HS-27A (cell line): ENCODE results near the gene VWA7.
"Not testable (repeated sequence)": the region's sequence is repeated elsewhere in the genome, so short reads cannot be mapped to it uniquely, and the experiment has no call there.

Experiments used
- DNase-seq: peaks from one replicate; pipeline ENCODE4 v3.0.0-alpha.2; 2012; ENCODE audit warnings: low read depth, missing footprints

VWA7 gene

DNA sequence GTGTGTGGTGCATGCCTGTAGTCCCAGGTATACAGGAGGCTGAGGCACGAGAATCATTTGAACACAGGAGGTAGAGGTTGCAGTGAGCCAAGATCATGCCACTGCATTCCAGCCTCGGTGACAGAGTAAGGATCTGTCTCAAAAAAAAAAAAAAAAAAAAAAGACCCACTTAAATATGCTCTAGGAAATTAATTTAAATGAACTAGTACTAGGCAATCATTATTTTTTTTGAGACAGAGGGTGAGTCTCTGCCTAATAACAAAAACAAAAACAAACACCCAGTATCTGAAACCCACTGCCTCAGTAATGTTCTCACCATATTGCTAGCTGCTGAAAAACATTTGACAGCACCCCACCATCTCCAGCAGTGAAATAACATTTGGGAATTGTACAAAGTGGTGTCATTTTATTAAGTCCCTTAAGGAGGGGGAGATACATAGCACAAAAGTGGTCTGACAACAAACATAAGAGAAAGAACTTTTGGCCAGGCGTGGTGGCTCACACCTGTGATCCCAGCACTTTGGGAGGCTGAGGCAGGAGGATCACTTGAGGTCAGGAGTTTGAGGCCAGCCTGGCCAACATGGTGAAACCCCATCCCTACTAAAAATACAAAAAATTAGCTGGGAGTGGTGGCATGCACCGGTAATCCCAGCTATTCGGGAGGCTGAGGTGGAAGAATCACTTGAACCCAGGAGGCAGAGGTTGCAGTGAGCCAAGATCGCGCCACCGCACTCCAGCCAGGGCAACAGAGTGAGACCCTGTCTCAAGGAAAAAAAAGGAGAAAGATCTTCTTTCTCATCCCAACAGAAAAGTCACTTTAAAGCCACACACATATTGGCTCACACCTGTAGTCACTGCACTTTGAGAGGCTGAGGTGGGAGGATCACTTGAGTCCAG lies 24.2 kb upstream of the VWA7 start:
- not testable (repeated sequence) for DNase-seq

DNA sequence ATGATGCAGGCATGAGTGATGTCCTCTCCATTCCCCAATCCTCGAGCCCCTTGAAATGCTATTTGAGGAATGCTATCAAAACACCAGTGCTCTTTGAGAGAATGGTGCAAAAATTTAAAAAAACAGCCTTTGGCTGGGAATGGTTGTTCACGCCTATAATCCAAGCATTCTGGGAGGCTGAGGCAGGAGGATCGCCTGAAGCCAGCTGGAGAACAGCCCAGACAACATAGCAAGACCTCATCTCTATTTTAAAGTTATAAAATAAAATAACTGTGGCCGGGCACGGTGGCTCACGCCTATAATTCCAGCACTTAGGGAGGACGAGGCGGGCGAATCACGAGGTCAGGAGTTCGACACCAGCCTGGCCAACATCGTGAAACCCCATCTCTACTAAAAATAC lies 22.7 kb upstream of the VWA7 start:
- DNase-seq = no peak

DNA sequence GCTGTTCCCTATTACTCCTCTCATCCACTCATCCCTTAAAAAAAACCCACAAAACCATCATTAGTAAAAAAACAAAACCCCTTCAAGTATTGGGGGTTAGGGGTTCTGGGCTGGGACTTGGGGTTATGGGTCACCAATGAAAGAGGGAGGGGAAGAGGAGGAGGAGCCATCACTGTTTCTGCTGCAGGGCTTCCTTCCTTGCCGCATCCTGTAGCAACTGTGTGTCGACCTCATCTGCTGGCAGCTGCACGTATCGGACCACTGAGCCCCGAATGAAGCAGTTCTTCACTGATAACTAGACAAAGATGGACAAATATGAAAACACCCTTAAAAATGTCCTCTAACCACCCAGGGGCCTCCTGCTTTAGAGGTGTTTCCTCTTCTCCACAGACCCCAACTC lies 20.5 kb upstream of the VWA7 start:
- no peak for DNase-seq

DNA sequence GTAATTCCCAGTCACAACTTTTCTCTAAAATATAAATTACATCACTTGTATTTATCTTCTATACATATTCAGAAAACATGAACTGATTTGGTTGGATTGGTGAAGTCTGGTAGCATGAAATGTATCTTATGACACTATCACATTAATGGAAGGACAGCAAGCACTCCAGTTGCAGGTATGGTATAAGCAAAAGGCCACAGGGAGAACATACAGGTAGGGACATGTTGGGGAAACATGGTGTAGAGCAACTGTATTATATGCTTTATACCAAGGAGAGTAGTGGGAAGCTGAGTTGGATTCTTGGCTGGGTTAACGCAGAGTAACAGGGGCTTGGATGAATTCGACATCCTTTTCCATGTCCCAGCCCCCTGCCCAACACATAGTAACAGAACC lies 19.9 kb upstream of the VWA7 start:
- DNase-seq = no peak

DNA sequence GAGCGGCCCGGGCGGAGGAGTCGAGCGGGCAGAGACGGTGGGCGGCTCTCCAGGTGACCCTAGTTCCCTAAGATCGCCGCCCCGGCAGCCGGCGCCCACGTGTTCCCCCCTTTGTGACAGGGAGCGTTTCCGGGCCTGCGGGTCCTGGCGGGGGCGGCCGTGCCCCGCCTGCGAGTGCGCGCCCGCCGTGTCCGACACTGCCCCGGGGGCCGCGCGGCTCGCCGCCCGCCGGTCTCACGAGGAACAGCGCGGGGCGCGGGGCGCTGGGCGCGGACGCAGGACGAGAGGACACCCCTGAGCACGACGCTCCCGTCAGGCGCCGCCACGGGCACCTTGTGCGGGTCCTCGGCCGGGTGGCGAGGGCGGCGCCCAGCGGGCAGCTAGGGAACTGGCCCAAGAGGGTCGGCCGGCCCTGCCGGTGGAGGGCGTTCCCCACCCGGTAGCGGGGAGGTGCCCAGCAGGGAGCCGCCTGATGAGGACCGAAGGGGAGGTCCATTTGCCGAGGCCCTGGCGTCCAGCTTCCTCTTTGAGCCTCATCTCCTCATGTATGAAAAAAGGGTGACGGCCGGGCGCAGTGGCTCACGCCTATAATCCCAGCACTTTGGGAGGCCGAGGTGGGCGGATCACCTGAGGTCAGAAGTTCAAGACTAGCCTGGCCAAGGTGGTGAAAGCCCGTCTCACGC lies 18.6 kb upstream of the VWA7 start, which contains the start of gene VARS1:
VARS1 (minus strand) TSS at position 137 of the 683 bp plus-strand sequence. CDS start 535 bp downstream, outside the sequence.
- DNase-seq = no peak

DNA sequence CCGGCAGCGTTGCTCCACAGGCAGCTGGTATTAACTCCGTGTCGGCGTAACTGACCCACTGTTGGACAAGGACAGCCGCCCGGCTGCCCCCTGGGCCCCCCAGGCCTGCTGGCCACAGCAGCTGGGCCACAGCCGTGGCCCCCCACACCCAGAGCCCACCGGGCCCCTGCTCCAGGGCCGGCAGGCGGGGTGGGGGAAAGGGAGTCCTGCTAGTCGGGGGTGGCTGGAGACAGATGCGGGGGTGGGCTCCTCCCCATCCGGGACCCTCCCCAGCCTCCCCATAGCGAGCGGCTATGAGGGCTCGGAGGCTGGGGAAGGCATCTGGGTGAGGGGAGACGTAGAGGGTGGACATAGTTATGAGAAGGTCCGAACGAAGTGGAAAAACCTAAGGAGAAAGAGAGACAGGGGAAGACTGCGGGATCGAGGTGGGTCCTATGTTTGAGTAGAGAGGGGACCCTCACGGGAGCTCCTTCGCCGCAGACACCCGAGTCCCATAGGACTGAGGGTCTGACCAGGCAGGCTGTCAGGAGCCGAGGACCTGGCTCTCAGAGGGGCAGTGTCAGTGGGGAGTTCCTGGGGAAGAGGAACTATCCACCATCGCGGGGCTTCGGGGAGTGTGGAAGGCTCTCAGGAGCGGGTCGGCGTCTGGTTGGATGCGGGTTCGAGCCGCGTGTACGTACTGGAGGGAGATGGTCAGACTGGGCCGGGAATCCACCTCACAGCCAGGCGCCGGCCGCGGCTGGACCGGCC lies 17.9 kb upstream of the VWA7 start:
- DNase-seq = no peak

DNA sequence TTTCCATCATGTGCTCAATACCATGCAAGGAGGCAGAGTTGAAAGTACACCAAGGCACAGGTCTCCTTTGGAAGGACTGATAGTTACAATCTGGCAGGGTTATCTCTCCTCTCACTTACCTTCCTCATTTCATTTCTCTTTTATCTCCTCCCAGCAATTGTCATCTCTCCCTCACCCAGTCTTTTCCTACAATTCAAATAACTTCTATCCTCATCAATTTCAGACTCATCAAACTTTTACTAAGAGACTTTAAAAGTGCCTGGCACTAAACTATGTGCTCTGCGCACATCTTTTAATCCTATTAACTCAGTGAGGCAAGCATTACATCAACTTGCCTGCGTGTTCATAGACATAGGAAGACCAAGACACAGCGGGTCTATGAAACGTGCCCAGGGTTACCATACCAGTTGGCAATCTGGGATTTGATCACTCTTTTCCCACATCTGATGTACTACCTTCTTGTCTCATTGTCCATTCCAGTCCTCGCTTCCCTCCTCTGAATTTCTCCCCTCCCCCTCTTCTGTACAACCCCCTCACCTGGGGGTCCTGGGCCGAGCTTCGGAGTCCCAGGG lies 17.3 kb upstream of the VWA7 start:
- DNase-seq = no peak

DNA sequence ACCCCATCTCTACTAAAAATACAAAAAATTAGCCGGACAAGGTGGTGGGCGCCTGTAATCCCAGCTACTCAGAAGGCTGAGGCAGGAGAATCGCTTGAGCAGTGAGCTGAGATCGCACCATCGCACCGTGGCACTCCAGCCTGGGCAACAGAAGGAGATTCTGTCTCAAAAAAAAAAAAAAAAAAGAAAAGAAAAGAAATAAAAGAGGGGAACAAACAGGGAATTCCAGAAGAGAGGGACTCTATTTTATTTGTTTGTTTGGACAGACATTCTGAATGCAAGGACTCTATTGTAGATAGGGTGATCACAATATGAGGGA lies 16.8 kb upstream of the VWA7 start:
- not testable (repeated sequence) for DNase-seq

DNA sequence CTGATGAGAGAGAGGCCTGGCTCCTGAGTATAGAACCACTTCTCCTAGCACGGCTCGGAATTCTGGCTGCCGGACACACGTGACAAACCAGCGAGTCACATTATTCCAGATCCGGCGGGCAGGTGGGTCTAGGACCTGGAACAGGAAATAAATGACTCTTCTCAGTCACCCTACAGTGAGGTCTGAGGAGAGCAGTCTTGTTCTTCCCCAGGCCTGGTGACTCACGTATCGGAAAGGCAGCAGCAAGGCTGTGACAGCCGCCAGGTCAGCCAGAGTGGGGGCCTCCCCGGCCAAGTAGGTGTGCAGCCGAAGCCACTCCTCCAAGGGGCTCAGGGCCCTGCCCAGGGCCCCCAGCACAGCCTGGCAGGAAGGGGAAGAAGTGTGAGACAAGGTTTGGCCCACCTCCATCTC lies 15.6 kb upstream of the VWA7 start:
- no peak for DNase-seq

DNA sequence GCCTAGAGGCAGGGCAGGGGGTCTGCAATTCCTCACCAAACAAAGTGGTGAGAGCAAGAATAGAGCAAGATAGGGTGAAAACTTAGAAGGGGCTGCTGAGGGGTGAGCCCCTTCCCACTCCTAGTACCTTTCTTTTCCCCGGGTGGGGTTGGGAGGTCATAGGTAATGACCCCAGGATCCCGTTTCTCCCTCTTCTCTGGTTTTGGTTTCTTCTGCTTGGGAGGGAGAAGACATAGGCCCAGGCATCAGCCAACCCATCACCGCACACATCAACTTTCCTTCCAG lies 14.9 kb upstream of the VWA7 start:
- no peak for DNase-seq

DNA sequence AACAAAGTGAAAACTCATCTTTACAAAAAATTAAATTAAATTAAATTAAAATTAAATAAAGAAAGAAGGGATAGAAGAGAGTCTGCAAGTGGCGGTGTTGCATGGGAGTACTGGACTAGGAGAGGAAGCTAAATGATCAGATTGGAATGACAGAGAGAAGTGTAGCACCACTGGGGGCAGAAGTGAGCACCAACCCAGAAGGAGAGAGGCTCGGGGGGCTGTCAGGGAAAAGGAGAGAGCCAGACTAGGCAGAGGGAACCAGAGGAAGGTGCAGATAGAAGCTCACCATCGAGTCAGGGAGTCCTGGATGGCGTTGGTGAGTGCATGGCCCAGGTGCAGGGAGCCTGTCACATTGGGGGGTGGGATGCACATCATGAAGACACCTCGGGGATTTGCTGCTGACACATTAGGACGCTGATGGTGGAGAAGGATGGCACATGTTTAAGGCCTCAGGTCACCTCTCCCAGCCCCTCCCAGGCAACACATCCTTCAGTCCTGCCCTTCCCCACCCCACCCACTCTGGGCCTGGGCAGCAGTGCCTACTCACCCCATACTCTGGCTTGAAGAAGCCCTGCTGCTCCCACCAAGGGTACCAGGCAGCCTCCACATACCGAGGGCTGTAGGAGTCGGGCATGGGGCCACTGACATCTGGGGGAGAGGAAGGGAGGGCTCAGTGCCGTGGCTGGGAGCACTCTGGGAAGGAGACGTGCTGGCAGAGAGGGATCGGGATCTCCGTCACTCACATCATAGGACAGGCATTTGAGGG lies 14.4 kb upstream of the VWA7 start:
- DNase-seq = no peak

DNA sequence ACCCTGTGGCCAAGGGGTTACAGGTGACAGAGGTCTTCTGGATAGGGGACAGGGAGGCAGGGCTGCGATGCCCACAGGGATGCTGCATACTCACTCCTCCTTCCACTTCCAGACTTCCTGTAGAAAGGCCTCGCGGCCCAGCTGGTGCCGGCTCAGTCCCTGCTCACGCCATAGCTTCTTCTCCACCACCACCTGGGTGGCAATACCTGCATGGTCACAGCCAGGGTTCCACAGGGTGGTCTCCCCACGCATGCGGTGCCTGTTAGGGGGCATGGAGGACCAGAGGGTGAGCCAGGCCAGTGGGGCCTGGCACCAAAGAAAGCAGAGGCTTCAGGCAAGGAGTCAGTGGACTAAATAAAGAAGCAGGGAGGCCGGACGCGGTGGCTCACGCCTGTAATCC lies 8.3 kb upstream of the VWA7 start:
- no peak for DNase-seq

DNA sequence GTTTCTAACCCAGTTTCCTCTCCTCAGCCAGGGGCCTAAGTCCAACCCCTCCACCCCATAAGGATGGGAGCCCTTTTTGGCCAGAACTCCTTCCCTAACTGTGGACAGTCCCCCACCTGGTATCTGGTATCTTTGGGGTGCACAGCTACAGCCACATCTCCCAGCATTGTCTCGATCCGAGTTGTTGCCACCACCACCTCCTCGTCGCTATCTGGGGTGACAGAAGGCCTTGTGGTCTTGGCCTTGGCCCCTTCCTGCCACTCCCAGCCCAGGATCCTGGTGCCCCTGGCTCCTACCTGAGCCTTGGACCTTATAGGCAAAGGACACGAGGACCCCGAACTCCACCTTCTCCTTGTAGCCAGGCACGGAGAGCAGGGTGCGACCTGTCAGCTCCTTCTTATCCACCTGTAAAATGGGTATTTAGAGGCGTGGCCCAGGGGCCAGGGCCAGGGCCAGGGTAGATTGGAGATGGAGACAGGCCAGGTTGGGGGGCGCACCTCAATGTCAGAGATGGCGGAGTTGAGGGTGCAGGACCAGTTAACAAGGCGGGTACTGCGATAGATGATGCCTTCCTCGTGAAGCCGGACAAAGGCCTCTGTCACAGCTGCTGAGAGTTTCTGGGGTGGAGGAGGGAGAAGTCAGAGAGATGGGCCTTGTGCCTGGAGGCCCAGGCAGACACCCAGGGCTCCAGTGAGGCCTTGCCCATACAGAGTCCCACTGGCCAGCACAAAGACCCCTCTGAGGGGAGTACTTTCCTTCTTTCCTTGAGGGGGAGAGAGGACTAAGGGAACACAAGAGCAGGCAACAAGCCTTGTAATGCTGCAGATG lies 7.2 kb upstream of the VWA7 start:
- DNase-seq = no peak

DNA sequence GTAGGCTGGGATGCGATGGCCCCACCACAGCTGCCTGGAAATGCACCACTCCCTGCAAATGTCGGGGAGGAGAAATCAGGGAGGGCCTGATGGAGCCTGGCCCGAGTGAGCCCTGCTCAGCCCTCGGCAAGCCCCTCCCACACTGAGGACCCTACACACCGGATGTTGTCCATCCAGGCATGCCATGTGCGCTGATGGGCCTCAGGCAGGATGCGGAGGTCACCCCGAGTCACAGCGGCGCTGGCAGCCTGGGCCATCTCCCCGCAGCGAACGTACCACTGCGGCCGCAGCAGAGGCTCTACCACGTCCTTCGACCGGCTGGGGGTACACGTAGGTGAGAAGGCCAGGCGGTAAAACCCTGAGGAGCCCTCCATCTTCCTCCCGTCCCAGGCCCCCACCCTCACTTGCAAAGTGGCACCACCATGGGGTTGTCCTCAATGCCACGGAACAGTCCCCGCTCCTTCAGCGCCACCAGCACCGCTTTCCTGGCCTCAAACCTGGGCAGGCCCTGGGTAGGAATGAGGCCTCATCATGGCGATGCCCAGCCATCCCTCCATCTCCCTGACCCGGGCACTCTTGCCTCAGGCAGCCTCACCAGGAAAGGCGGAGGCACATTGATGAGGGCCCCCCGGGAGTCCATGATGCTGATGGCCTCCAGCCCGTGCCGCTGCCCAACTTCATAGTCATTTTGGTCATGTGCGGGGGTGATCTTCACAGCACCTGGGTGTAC lies 5.2 kb upstream of the VWA7 start:
- no peak for DNase-seq

DNA sequence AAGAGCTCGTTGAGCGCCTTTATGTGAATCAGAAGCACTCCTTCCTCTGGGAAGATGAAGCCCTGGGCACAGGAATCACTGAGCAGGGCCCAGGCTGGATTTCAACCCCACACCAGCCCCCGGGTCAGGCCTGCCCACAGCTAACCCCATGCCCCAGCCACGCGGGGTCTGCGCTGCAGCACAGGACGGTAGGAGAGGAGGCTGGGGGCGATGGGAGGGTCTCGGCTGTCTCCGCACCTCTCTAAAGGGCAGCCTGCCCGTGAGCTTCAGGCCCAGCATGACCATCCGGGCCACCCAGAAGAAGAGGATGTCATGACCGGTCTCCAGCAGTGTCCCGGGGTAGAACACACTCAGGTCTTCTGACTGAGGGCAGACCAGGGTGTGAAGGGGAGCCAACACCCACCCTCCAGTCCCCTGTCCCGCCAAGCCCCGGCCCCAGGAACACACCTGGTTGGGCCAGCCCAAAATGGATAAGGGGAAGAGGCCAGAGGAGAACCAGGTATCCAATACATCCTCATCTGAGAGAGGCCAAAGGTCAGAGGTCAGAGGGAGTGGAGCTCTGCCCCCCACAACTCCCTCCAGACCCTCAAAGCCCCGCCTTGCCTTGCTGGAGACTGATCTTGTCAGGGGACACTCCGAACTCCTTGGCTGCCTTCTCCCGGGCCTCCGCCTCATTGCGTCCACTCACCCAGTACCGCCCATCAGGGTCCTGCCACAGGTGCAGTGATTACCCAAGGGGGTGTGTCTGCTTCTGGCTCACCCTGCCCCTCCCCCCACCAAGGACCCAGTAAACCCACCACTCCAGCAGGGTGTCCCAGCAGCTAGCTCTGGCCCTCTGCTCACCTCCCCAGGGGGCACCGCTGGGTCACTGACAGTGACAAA lies 4.4 kb upstream of the VWA7 start:
- no peak for DNase-seq

DNA sequence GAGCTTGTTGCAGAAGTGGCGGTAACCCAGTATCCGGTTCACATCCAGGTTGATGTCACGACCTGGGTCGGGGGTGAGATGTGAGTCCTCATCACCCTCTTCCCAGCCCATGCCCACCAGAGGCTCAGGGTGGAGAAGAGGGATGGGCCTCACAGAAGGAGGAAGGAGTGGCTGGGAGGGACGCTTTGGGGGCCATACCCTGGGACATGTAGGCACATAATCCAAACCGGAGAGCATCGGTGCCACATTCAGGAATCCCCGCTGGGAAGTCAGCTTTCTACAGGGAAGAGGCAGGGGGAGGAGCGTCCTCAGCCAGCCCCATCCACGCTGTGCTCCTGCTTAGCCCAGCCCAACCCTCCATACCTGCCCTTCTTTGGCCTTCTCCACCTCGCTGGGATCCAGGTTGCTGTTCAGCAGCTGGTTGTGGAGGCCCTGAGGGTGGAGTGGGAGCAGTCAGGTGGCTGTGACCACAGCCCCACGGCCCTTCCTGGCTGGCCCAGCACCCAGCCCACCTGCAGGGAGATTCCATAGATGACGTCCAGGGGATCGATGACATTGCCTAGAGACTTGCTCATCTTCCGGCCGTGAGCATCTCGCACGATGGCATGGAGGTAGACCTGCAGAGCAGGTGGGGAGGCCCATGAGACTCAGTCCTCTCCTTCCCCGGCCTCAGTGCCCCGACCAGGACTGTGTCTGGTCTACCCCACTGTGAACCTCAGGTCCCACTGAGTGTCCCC lies 3.5 kb upstream of the VWA7 start:
- DNase-seq = no peak

DNA sequence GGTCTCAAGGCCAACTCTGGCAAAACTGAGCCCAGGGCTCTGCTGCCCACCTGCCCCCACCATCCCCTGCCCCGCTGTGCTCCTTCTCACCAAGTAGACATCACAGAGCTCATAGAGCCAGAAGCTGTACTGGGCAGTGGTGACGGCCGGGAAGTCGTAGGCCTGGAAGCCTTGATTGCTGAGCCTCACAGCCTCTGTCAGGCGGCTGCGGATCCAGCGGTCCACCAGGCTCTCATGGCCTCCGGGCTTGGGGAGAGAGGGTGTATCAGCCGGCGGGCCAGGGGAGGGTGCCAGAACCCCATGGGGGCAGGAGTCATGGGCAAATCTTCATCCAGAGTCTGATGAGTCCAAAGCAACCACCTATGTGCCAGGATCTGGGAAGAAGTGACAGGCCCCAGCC lies 2.8 kb upstream of the VWA7 start:
- DNase-seq = no peak

DNA sequence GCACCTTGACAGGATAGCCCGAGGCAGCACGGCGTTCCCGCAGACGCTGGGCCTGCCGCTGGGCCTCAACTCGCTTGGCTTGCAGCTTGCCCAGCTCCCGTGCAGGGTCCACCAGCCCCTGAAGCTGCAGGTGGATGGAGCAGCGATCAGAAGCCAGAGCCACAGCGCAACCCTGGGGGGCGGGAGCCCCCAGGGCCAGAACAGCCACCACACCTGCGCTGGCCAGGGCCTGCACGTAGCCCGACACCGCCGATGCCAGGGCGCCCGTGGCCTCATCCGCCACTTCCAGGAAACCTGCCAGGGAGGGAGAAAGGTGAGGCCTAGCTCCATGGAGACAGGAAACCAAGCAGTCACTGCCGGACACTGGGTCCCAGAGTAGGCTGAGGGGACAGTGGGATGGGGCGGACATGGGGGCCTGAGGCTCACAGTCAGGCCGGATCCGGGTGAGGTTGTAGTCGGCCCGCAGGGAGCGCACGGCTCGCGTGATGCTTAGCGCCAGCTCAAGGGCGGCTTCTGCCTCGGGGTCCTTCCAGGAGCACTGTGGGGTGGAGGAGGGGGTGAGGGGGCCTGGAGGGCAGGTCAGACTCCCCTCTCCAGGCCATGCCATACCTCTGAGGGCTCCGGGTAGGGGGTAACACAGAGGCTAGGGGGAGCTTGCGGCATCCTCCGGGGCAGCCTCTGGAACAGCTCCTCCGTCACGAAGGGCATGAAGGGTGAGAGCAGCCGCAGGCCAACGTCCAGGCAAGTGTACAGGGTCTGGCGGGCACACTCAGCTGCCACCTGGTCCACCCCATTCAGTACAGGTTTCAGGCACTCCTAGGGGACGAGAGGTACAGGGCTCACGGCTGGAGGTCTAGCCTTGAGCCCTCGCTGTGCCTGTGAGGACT lies 2.1 kb upstream of the VWA7 start:
- no peak for DNase-seq
